WTC11 (cell line): ENCODE measurements around the gene ADCY1. TPM values are rescaled to one million over a fixed set of nuclear protein-coding genes. Genes with fewer than 3 reads are reported as not detected.
"Not testable (repeated sequence)": the region's sequence is repeated elsewhere in the genome, so short reads cannot be mapped to it uniquely, and the experiment has no call there.

Source experiments
- ATAC-seq: fragments of 200-7000 bp; cut with Tn5 transposase; 2 replicates; pipeline ENCODE4 v1.10.0; 2021; ENCODE audit warnings: mild to moderate bottlenecking, moderate library complexity
- CTCF ChIA-PET: fragments of 300-600 bp; sonication (Branson Sonifier 250); formaldehyde crosslinking; loops from one replicate; lab custom pipeline; 2021; ENCODE audit warnings: antibody characterized with exemption; lab: Charles Lee
- POLR2A ChIA-PET: fragments of 350-600 bp; sonication (Branson Sonifier 250); formaldehyde crosslinking; loops from one replicate; lab custom pipeline; 2021; ENCODE audit warnings: antibody characterized with exemption; lab: Charles Lee
- DNase-seq: peaks from one replicate; pipeline ENCODE4 v3.0.0; 2021; ENCODE audit warnings: low spot score
- H3K27ac Mint-ChIP-seq: 2 replicates; pipeline ENCODE4 v1.8.0; 2021; ENCODE audit warnings: mixed read lengths
- H3K27me3 Mint-ChIP-seq: 2 replicates; pipeline ENCODE4 v1.8.0; 2021; ENCODE audit warnings: low read depth, mild to moderate bottlenecking, moderate library complexity, mixed read lengths
- H3K36me3 Mint-ChIP-seq: 2 replicates; pipeline ENCODE4 v1.8.0; 2021; ENCODE audit warnings: mixed read lengths
- H3K4me1 Mint-ChIP-seq: 2 replicates; pipeline ENCODE4 v1.8.0; 2022; ENCODE audit warnings: mixed read lengths
- H3K4me3 Mint-ChIP-seq: 2 replicates; pipeline ENCODE4 v1.8.0; 2021; ENCODE audit warnings: mild to moderate bottlenecking, moderate library complexity, mixed read lengths
- H3K9me3 Mint-ChIP-seq: 2 replicates; pipeline ENCODE4 v1.8.0; 2021; ENCODE audit warnings: mixed read lengths
- ATF3 ChIP-seq: sonication (generic); formaldehyde crosslinking; conservative IDR thresholded peaks from 2 replicates; pipeline ENCODE4 v1.8.1; 2022; ENCODE audit warnings: mild to moderate bottlenecking, missing genetic modification reagents
- CBFB ChIP-seq: sonication (generic); formaldehyde crosslinking; IDR thresholded peaks from 2 replicates; pipeline ENCODE4 v1.8.1; 2022; ENCODE audit warnings: mild to moderate bottlenecking, low read depth, missing genetic modification reagents
- CDX4 ChIP-seq: fragments of 250-450 bp; sonication (Bioruptor Pico); IDR thresholded peaks from 2 replicates; pipeline ENCODE4 v1.9.0; 2021; ENCODE audit warnings: moderate library complexity, mild to moderate bottlenecking, inconsistent platforms, borderline replicate concordance
- E2F1 ChIP-seq: sonication (generic); formaldehyde crosslinking; IDR thresholded peaks from 2 replicates; pipeline ENCODE4 v1.8.0; 2022; ENCODE audit warnings: mild to moderate bottlenecking, missing genetic modification reagents
- ELF4 ChIP-seq: sonication (generic); formaldehyde crosslinking; IDR thresholded peaks from 2 replicates; pipeline ENCODE4 v1.8.1; 2022; ENCODE audit warnings: low read depth, mild to moderate bottlenecking, moderate library complexity, missing genetic modification reagents
- FOXP1 ChIP-seq: sonication (generic); formaldehyde crosslinking; IDR thresholded peaks from 2 replicates; pipeline ENCODE4 v1.8.0; 2022; ENCODE audit warnings: missing genetic modification reagents, mild to moderate bottlenecking, moderate library complexity, borderline replicate concordance
- GTF2I ChIP-seq: fragments of 250-450 bp; sonication (Bioruptor Pico); conservative IDR thresholded peaks from 2 replicates; pipeline ENCODE4 v1.4.0; 2021; ENCODE audit warnings: mild to moderate bottlenecking
- MYBL2 ChIP-seq: sonication (generic); formaldehyde crosslinking; IDR thresholded peaks from 2 replicates; pipeline ENCODE4 v1.8.1; 2023; ENCODE audit warnings: mild to moderate bottlenecking, moderate library complexity, missing genetic modification reagents
- NFATC4 ChIP-seq: fragments of 250-450 bp; sonication (Bioruptor Pico); IDR thresholded peaks from 2 replicates; pipeline ENCODE4 v1.9.0; 2021; ENCODE audit warnings: mild to moderate bottlenecking
- STAT6 ChIP-seq: sonication (generic); formaldehyde crosslinking; conservative IDR thresholded peaks from 2 replicates; pipeline ENCODE4 v1.8.1; 2023; ENCODE audit warnings: mild to moderate bottlenecking, low read depth, missing genetic modification reagents, moderate library complexity
- TP53 ChIP-seq: sonication (generic); formaldehyde crosslinking; IDR thresholded peaks from 2 replicates; pipeline ENCODE4 v1.8.1; 2023; ENCODE audit warnings: mild to moderate bottlenecking, missing genetic modification reagents
- USF2 ChIP-seq: sonication (generic); formaldehyde crosslinking; IDR thresholded peaks from 2 replicates; pipeline ENCODE4 v1.8.1; 2023; ENCODE audit warnings: mild to moderate bottlenecking, missing genetic modification reagents, moderate library complexity
- ZBTB21 ChIP-seq: sonication (generic); formaldehyde crosslinking; IDR thresholded peaks from 2 replicates; pipeline ENCODE4 v1.8.1; 2023; ENCODE audit warnings: mild to moderate bottlenecking, missing genetic modification reagents, borderline replicate concordance
- ZNF138 ChIP-seq: sonication (generic); formaldehyde crosslinking; conservative IDR thresholded peaks from 2 replicates; pipeline ENCODE4 v1.8.1; 2022; ENCODE audit warnings: mild to moderate bottlenecking, moderate library complexity, missing genetic modification reagents
- ZNF219 ChIP-seq: sonication (generic); formaldehyde crosslinking; IDR thresholded peaks from 2 replicates; pipeline ENCODE4 v1.8.0; 2023; ENCODE audit warnings: missing genetic modification reagents, mild to moderate bottlenecking, borderline replicate concordance
- ZNF232 ChIP-seq: sonication (generic); formaldehyde crosslinking; IDR thresholded peaks from 2 replicates; pipeline ENCODE4 v1.8.0; 2022; ENCODE audit warnings: mild to moderate bottlenecking, missing genetic modification reagents
- ZNF263 ChIP-seq: sonication (generic); formaldehyde crosslinking; IDR thresholded peaks from 2 replicates; pipeline ENCODE4 v1.8.1; 2022; ENCODE audit warnings: low read depth, mild to moderate bottlenecking, moderate library complexity, missing genetic modification reagents
- ZNF281 ChIP-seq: sonication (generic); formaldehyde crosslinking; IDR thresholded peaks from 2 replicates; pipeline ENCODE4 v1.8.0; 2023; ENCODE audit warnings: mild to moderate bottlenecking, missing genetic modification reagents
- ZNF671 ChIP-seq: fragments of 250-450 bp; sonication (Bioruptor Pico); IDR thresholded peaks from 2 replicates; pipeline ENCODE4 v1.8.0; 2021; ENCODE audit warnings: mild to moderate bottlenecking
- total RNA-seq: library from RNA; stranded (reverse); gene quantifications from 3 replicates; pipeline ENCODE4 v1.2.3, GENCODE V29; 2021
- TF ChIP-seq, protein P1 (sequence below): sonication (generic); formaldehyde crosslinking; IDR thresholded peaks from 2 replicates; pipeline ENCODE4 v1.8.1; 2023; ENCODE audit warnings: mild to moderate bottlenecking, missing genetic modification reagents

Gene ADCY1
- total RNA-seq, 1 experiment from 2014 or later = 29.0 TPM

- no peak for ATAC-seq
- Mint-ChIP-seq H3K36me3 (peaks cover 18% of the 10 kb centered on the region), H3K27ac (no peak overlapping the region), H3K27me3 (no peaks in the 10 kb centered on the region; the same call in 1 of the 2 replicates), H3K9me3 (peaks cover 33% of the 10 kb centered on the region), H3K4me3 (no peak overlapping the region)
- TF ChIP-seq FOXP1 (no peak), MYBL2 (no peak), CBFB (CRISPR knock-in tag) (no peak), TP53 (no peak), ZNF281 (CRISPR knock-in tag) (no peak), ZNF263 (CRISPR knock-in tag) (no peak), CDX4 (CRISPR knock-in tag) (no peak), ZNF219 (CRISPR knock-in tag) (no peak), USF2 (CRISPR knock-in tag) (no peak), ZNF232 (CRISPR knock-in tag) (no peak), E2F1 (no peak), ZBTB21 (no peak), ZNF138 (CRISPR knock-in tag) (no peak), NFATC4 (no peak), ELF4 (CRISPR knock-in tag) (no peak), ATF3 (CRISPR knock-in tag) (no peak), GTF2I (CRISPR knock-in tag) (no peak), ZNF671 (CRISPR knock-in tag) (no peak), STAT6 (CRISPR knock-in tag) (no peak)
- TF ChIP-seq, protein P1, sequence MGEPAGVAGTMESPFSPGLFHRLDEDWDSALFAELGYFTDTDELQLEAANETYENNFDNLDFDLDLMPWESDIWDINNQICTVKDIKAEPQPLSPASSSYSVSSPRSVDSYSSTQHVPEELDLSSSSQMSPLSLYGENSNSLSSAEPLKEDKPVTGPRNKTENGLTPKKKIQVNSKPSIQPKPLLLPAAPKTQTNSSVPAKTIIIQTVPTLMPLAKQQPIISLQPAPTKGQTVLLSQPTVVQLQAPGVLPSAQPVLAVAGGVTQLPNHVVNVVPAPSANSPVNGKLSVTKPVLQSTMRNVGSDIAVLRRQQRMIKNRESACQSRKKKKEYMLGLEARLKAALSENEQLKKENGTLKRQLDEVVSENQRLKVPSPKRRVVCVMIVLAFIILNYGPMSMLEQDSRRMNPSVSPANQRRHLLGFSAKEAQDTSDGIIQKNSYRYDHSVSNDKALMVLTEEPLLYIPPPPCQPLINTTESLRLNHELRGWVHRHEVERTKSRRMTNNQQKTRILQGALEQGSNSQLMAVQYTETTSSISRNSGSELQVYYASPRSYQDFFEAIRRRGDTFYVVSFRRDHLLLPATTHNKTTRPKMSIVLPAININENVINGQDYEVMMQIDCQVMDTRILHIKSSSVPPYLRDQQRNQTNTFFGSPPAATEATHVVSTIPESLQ (CRISPR knock-in tag) = no peak
- TF ChIP-seq, all 79 proteins: peak for 0
- DNase-seq = no peak
- CTCF ChIA-PET = no interaction called here
- H3K4me1 Mint-ChIP-seq = no peaks in the 10 kb centered on the region
- POLR2A ChIA-PET = no interaction called here
These were observed 30.7 kb upstream of the ADCY1 start for GRCh38 chr7:45543473-45543872.

DNA sequence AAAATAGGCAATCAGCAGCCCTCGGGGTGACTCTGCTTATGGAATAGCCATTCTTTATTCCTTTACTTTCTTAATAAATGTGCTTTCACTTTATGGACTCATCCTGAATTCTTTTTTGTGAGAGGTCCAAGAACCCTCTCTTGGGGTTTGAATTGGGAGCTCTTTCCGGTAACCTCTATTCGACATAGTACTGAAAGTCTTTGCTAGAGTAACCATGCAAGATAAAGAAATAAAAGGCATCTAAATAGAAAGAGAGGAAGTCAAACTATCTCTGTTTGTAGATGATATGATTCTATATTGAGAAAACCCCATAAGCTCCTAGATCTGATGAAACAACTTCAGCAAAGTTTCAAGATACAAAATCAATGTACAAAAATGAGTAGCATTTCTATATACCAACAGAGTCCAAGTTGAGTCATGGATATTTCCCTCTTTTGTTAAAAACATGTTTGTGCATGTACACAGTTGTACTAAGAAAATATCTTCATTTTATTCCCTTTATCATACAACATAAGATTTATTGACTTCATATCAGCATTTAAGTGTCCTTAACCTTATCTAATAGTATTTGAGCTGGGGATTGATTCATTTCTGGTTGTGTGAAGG is 29.0 kb upstream of the ADCY1 start:
- H3K27me3 Mint-ChIP-seq, H3K36me3 Mint-ChIP-seq, CTCF ChIA-PET: not testable (repeated sequence)

DNA sequence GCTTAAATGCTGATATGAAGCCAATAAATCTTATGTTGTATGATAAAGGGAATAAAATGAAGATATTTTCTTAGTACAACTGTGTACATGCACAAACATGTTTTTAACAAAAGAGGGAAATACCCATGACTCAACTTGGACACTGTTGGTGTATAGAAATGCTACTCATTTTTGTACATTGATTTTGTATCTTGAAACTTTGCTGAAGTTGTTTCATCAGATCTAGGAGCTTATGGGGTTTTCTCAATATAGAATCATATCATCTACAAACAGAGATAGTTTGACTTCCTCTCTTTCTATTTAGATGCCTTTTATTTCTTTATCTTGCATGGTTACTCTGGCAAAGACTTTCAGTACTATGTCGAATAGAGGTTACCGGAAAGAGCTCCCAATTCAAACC is 25.3 kb upstream of the ADCY1 start:
- peaks cover 22% of the 10 kb centered on the region for H3K9me3 Mint-ChIP-seq
- H3K36me3 Mint-ChIP-seq, H3K4me1 Mint-ChIP-seq, POLR2A ChIA-PET, H3K27me3 Mint-ChIP-seq, CTCF ChIA-PET, H3K27ac Mint-ChIP-seq, DNase-seq, H3K4me3 Mint-ChIP-seq, ATAC-seq: not testable (repeated sequence)

More for the DNA sequence above, 29.0 kb upstream of the ADCY1 start:
- DNase-seq, POLR2A ChIA-PET, ATAC-seq, H3K4me3 Mint-ChIP-seq, H3K4me1 Mint-ChIP-seq, H3K27ac Mint-ChIP-seq: not testable (repeated sequence)
- peaks cover 20% of the 10 kb centered on the region for H3K9me3 Mint-ChIP-seq
